K562 (cell line): ENCODE results near the gene PYROXD2. TPM values are rescaled to one million over a fixed set of nuclear protein-coding genes. Genes with fewer than 3 reads are reported as not detected.

Source experiments
- ARHGAP35 ChIP-seq: fragments of 450-650 bp; IDR thresholded peaks from 2 replicates; pipeline ENCODE4 v1.6.1; 2018; ENCODE audit not compliant: partially characterized antibody
- CAMTA2 ChIP-seq: fragments of 250-450 bp; sonication (Bioruptor Pico); conservative IDR thresholded peaks from 2 replicates; pipeline ENCODE4 v1.5.1; 2022
- CBX2 ChIP-seq: fragments of 200-600 bp; sonication (generic); IDR thresholded peaks from one replicate; pipeline ENCODE4 v1.6.1; 2012; ENCODE audit warnings: mild to moderate bottlenecking, low read length, inconsistent platforms; ENCODE audit not compliant: insufficient read depth, poor library complexity, severe bottlenecking
- CCNT2 ChIP-seq: IDR thresholded peaks from 2 replicates; pipeline ENCODE4 v1.6.1; 2011; ENCODE audit warnings: borderline replicate concordance, low read depth, mild to moderate bottlenecking, moderate library complexity, mixed read lengths, low read length; ENCODE audit not compliant: insufficient read length; ENCODE audit errors: extremely low read depth
- ETV6 ChIP-seq, 3 experiments: fragments of 150-350 bp in 1 of 3; sonication (generic) in 1 of 3; formaldehyde crosslinking in 1 of 3; IDR thresholded peaks; 2 replicates each; pipeline versions ENCODE4 v1.6.1 to v1.8.0; 2014 to 2022; ENCODE audit warnings: borderline replicate concordance in 2 of 3, low read depth in 2 of 3, antibody characterized with exemption in 1 of 3, low read length in 1 of 3, mild to moderate bottlenecking in 1 of 3, missing genetic modification reagents in 1 of 3
- EZH2 ChIP-seq: IDR thresholded peaks from 2 replicates; pipeline ENCODE4 v1.6.1; 2012; ENCODE audit warnings: low read depth, mild to moderate bottlenecking, inconsistent platforms, low read length, borderline replicate concordance
- FOXK1 ChIP-seq: sonication (generic); formaldehyde crosslinking; IDR thresholded peaks from 2 replicates; pipeline ENCODE4 v1.8.0; 2022; ENCODE audit warnings: missing genetic modification reagents, mild to moderate bottlenecking, borderline replicate concordance
- HOXB6 ChIP-seq: fragments of 250-450 bp; sonication (Bioruptor Pico); IDR thresholded peaks from 2 replicates; pipeline ENCODE4 v1.5.1; 2022; ENCODE audit warnings: mild to moderate bottlenecking, borderline replicate concordance
- MCM5 ChIP-seq: fragments of 450-650 bp; IDR thresholded peaks from 2 replicates; pipeline ENCODE4 v1.6.1; 2016; ENCODE audit warnings: low read depth
- NUFIP1 ChIP-seq: fragments of 450-650 bp; IDR thresholded peaks from 2 replicates; pipeline ENCODE4 v1.6.1; 2018; ENCODE audit not compliant: partially characterized antibody
- PCBP1 ChIP-seq: fragments of 200-400 bp; formaldehyde crosslinking; IDR thresholded peaks from 2 replicates; pipeline ENCODE4 v1.6.1; 2018; ENCODE audit warnings: mild to moderate bottlenecking, low read depth, low read length; ENCODE audit not compliant: poor library complexity, severe bottlenecking
- POLR2B ChIP-seq: fragments of 450-650 bp; IDR thresholded peaks from 2 replicates; pipeline ENCODE4 v1.6.1; 2018; ENCODE audit warnings: low read depth; ENCODE audit not compliant: partially characterized antibody
- PTRF ChIP-seq: fragments of 450-650 bp; IDR thresholded peaks from 2 replicates; pipeline ENCODE4 v1.6.1; 2016; ENCODE audit warnings: mild to moderate bottlenecking, missing genetic modification characterization, missing compliant biosample characterization
- SAP30 ChIP-seq: fragments of 200-600 bp; sonication (generic); IDR thresholded peaks from 2 replicates; pipeline ENCODE4 v1.6.1; 2012; ENCODE audit warnings: borderline replicate concordance, low read depth, mild to moderate bottlenecking, moderate library complexity, low read length, control low read depth, inconsistent platforms; ENCODE audit not compliant: insufficient read depth, poor library complexity, severe bottlenecking
- SP1 ChIP-seq: sonication (generic); formaldehyde crosslinking; IDR thresholded peaks from 2 replicates; pipeline ENCODE4 v1.8.1; 2022; ENCODE audit warnings: mild to moderate bottlenecking, missing genetic modification reagents
- TAF7 ChIP-seq: fragments of 450-650 bp; IDR thresholded peaks from 2 replicates; pipeline ENCODE4 v1.6.1; 2016; ENCODE audit warnings: missing genetic modification characterization, missing compliant biosample characterization
- TOE1 ChIP-seq, 2 experiments: fragments of 450-650 bp in 1 of 2; sonication (generic) in 1 of 2; formaldehyde crosslinking in 1 of 2; IDR thresholded peaks; 2 replicates each; pipeline versions ENCODE4 v1.7.1 to v1.8.0; 2016 to 2022; ENCODE audit warnings: borderline replicate concordance in 2 of 2, mild to moderate bottlenecking in 2 of 2, antibody characterized with exemption in 1 of 2, inconsistent platforms in 1 of 2, low read depth in 1 of 2, missing genetic modification reagents in 1 of 2, moderate library complexity in 1 of 2
- ZFP1 ChIP-seq: fragments of 450-650 bp; formaldehyde crosslinking; IDR thresholded peaks from 2 replicates; pipeline ENCODE4 v1.4.0; 2020; ENCODE audit warnings: mild to moderate bottlenecking, mixed read lengths
- ZNF507 ChIP-seq: conservative IDR thresholded peaks from 2 replicates; pipeline ENCODE4 v1.6.1; 2017; ENCODE audit warnings: missing genetic modification characterization, missing compliant biosample characterization
- ZNF707 ChIP-seq: fragments of 250-450 bp; sonication (Bioruptor Pico); conservative IDR thresholded peaks from 2 replicates; pipeline ENCODE4 v1.8.0; 2022; ENCODE audit warnings: inconsistent platforms, mild to moderate bottlenecking, moderate library complexity
- ZSCAN32 ChIP-seq: fragments of 450-650 bp; formaldehyde crosslinking; IDR thresholded peaks from 2 replicates; pipeline ENCODE4 v1.4.0; 2020; ENCODE audit warnings: mild to moderate bottlenecking, moderate library complexity
- polyA plus RNA-seq, 8 experiments: library from polyadenylated mRNA; depleted of rRNA in 4 of 8; stranded (reverse) in 5 of 8; unstranded in 3 of 8; fragments of >200 nt; fragmentation: Nextera tagmentation in 2 of 8; fragmentation: Illumina TruSeq in 1 of 8; extraction: Ambion mirVana in 2 of 8; extraction: Trizol in 1 of 8; gene quantifications; 2 replicates each; pipeline versions ENCODE4 v1.2.1 to v1.2.3, GENCODE V29; 2011 to 2014; ENCODE audit warnings: inconsistent platforms in 1 of 8, missing spikeins in 1 of 8
- total RNA-seq, 7 experiments: library from RNA; depleted of rRNA in 6 of 7; stranded (reverse); fragments of >200 nt in 6 of 7; fragmentation: Illumina TruSeq in 2 of 7; extraction: Trizol in 2 of 7; gene quantifications; 2 replicates each; pipeline versions ENCODE4 v1.2.1 to v1.2.3, GENCODE V29; 2011 to 2021; ENCODE audit warnings: low replicate concordance in 1 of 7
- TF ChIP-seq, protein P1 (sequence below): sonication (generic); formaldehyde crosslinking; IDR thresholded peaks from 2 replicates; pipeline ENCODE4 v1.8.1; 2022; ENCODE audit warnings: missing genetic modification reagents
- TF ChIP-seq, protein P2 (sequence below): sonication (generic); formaldehyde crosslinking; IDR thresholded peaks from 2 replicates; pipeline ENCODE4 v1.8.1; 2023; ENCODE audit warnings: mild to moderate bottlenecking, missing genetic modification reagents

PYROXD2 gene
- total and polyA plus RNA-seq, 9 of the 15 experiments (the other 6 are each of a cell fraction or from before 2014, with no cell fraction given) = 0.14 to 1.4 (median 0.58) TPM

GRCh38 chr10:98361131-98362025 lies 53.6 kb downstream of the PYROXD2 start (continued):
- TF ChIP-seq, protein P1, sequence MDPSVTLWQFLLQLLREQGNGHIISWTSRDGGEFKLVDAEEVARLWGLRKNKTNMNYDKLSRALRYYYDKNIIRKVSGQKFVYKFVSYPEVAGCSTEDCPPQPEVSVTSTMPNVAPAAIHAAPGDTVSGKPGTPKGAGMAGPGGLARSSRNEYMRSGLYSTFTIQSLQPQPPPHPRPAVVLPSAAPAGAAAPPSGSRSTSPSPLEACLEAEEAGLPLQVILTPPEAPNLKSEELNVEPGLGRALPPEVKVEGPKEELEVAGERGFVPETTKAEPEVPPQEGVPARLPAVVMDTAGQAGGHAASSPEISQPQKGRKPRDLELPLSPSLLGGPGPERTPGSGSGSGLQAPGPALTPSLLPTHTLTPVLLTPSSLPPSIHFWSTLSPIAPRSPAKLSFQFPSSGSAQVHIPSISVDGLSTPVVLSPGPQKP (CRISPR knock-in tag) = no peak
- TF ChIP-seq TOE1 (IDR thresholded peaks at IDR 0.05; ENCODE audit: borderline replicate concordance) (0 out of 2 replicates have a peak, but pooled peaks have one; percentile 25), TOE1 (CRISPR knock-in tag; IDR thresholded peaks at IDR 0.05; ENCODE audit: borderline replicate concordance, low read depth) (no peak), SAP30 (no peak), TAF7 (no peak), ZNF707 (no peak), HOXB6 (CRISPR knock-in tag) (no peak), ETV6 (IDR thresholded peaks at IDR 0.05; ENCODE audit: borderline replicate concordance in 1 of 2, low read depth in 2 of 2, low read length in 1 of 2) (0 out of 4 replicates have a peak, but pooled peaks of 1 of the 2 experiments have one; percentile 23), ETV6 (CRISPR knock-in tag; IDR thresholded peaks at IDR 0.05; ENCODE audit: borderline replicate concordance) (no peak), EZH2 (no peak), ZSCAN32 (CRISPR knock-in tag) (no peak), FOXK1 (CRISPR knock-in tag) (no peak), NUFIP1 (no peak), ZNF507 (no peak), MCM5 (no peak), SP1 (CRISPR knock-in tag) (no peak), CCNT2 (no peak), PCBP1 (no peak), ZFP1 (CRISPR knock-in tag) (no peak), PTRF (tag) (no peak), CAMTA2 (CRISPR knock-in tag) (no peak), POLR2B (no peak), ARHGAP35 (no peak), CBX2 (no peak)
- TF ChIP-seq, protein P2, sequence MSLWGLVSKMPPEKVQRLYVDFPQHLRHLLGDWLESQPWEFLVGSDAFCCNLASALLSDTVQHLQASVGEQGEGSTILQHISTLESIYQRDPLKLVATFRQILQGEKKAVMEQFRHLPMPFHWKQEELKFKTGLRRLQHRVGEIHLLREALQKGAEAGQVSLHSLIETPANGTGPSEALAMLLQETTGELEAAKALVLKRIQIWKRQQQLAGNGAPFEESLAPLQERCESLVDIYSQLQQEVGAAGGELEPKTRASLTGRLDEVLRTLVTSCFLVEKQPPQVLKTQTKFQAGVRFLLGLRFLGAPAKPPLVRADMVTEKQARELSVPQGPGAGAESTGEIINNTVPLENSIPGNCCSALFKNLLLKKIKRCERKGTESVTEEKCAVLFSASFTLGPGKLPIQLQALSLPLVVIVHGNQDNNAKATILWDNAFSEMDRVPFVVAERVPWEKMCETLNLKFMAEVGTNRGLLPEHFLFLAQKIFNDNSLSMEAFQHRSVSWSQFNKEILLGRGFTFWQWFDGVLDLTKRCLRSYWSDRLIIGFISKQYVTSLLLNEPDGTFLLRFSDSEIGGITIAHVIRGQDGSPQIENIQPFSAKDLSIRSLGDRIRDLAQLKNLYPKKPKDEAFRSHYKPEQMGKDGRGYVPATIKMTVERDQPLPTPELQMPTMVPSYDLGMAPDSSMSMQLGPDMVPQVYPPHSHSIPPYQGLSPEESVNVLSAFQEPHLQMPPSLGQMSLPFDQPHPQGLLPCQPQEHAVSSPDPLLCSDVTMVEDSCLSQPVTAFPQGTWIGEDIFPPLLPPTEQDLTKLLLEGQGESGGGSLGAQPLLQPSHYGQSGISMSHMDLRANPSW = no peak
